Skeletal muscle tissue (tissue), 4 donors: ENCODE data around the gene MEF2B. TPM values are rescaled to one million over a fixed set of nuclear protein-coding genes. Genes with fewer than 3 reads are reported as not detected.
"Not testable (repeated sequence)": the region's sequence is repeated elsewhere in the genome, so short reads cannot be mapped to it uniquely, and the experiment has no call there.

Experiments
- H3K27ac ChIP-seq: one replicate; pipeline ENCODE4 v1.7.0; 2013; ENCODE audit warnings: mild to moderate bottlenecking, low read depth, low read length, inconsistent platforms
- H3K27me3 ChIP-seq, 3 donors: one replicate each; pipeline ENCODE4 v1.7.0; 2013; ENCODE audit warnings: low read length in 3 of 3; ENCODE audit not compliant: control insufficient read depth in 3 of 3, insufficient read depth in 3 of 3
- H3K36me3 ChIP-seq, 3 donors: one replicate each; pipeline ENCODE4 v1.7.0; 2013; ENCODE audit warnings: low read length in 3 of 3; ENCODE audit not compliant: control insufficient read depth in 3 of 3, insufficient read depth in 3 of 3
- H3K4me1 ChIP-seq, 3 donors: one replicate each; pipeline ENCODE4 v1.7.0; 2013; ENCODE audit warnings: low read length in 3 of 3, mild to moderate bottlenecking in 3 of 3; ENCODE audit not compliant: control insufficient read depth in 3 of 3, insufficient read depth in 3 of 3
- H3K4me3 ChIP-seq, 3 donors: one replicate each; pipeline ENCODE4 v1.7.0; 2013; ENCODE audit warnings: low read length in 3 of 3
- H3K9ac ChIP-seq, 3 donors: one replicate each; pipeline ENCODE4 v1.7.0; 2013; ENCODE audit warnings: low read length in 3 of 3, mild to moderate bottlenecking in 3 of 3, moderate library complexity in 2 of 3, low read depth in 1 of 3
- H3K9me3 ChIP-seq, 3 donors: one replicate each; pipeline ENCODE4 v1.7.0; 2013; ENCODE audit warnings: low read length in 3 of 3; ENCODE audit not compliant: control insufficient read depth in 3 of 3
- total RNA-seq: library from RNA; depleted of rRNA; stranded (reverse); fragments of >200 nt; gene quantifications from one replicate; pipeline ENCODE4 v1.2.3, GENCODE V29; 2014
- donor health status: Osteomylitis.

The MEF2B gene
- total RNA-seq, 1 donor from 2014 or later = not detected

- peaks cover 0 to 9% (median 5%) of the 10 kb centered on the region in 3 donors for H3K4me1 ChIP-seq
- no peak overlapping the region for H3K4me3 ChIP-seq
- H3K27me3 ChIP-seq = no peaks in the 10 kb centered on the region
- H3K27ac ChIP-seq = no peak overlapping the region
- H3K9me3 ChIP-seq = no peaks in the 10 kb centered on the region
- H3K36me3 ChIP-seq = peaks cover 13 to 20% (median 19%) of the 10 kb centered on the region in 3 donors
- no peak overlapping the region for H3K9ac ChIP-seq
Measured at GRCh38 chr19:19115954-19116353, 54.1 kb downstream of the MEF2B start.

DNA sequence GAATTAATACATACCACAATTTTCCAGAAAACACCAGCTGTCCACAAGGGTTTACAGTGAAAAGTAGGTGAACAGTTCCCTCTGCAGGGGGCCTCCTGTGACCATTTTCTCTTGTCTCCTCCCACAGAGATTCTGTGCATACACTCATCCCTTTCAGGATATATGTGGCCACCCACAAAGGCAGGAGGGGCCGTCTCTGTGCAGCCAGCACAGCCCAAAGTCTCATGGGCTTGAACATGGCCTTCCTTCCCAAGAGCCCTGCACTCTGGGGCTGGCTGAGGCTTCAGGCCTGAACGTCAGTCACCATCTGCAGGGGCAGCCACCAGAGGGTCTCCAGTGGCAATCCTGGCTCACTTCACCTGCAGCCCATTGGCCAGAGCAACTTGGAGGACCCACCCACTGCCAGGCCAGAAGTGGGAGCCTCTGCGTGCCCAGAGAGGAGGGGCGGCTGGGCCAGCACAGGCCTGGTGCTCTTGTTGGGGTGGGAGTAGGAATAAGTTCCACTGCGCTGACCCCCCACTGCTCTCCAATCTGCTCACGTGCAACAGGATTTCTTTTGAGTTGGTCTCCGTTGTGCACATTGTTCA is 56.9 kb downstream of the MEF2B start:
- Histone ChIP-seq H3K4me3 (no peak overlapping the region), H3K9me3 (no peaks in the 10 kb centered on the region), H3K27ac (no peak overlapping the region), H3K9ac (no peak overlapping the region), H3K4me1 (peaks cover 0 to 24% (median 16%) of the 10 kb centered on the region in 3 donors), H3K27me3 (no peaks in the 10 kb centered on the region), H3K36me3 (peaks cover 0 to 5% (median 4%) of the 10 kb centered on the region in 3 donors)

DNA sequence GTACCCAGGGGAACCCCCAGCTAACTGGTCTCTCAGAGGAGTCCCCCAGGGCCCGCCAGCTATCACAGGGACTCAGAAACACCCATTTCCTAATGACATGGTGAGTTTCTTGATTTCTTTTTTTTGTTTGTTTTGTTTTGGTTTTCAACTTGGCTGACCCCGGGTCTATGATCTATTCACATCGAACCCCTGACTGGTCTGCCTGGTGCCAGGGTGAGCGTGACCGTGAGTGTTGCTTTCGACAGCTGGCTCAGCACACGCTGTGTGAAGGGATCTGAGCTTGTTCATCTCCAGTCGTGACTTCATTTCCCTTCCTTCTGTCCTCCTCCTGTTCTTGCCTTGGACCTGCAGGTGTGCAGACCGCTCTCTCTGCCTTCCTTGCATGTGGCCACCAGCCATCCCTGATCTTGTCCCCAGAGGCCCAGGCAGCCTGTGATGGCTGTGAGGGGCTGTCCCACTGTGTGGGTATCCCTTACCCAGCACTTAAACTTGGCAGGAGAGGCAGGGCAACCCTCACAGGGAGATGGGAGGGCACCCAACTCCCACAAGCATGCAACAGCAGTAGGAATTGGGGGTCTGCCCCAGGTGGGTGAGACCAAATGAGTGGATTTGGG is 58.0 kb downstream of the MEF2B start:
- Histone ChIP-seq H3K27ac (no peak overlapping the region), H3K9me3 (no peaks in the 10 kb centered on the region), H3K27me3 (no peaks in the 10 kb centered on the region), H3K36me3 (peaks cover 1 to 12% (median 6%) of the 10 kb centered on the region in 3 donors), H3K9ac (no peak overlapping the region), H3K4me1 (peaks cover 0 to 24% (median 16%) of the 10 kb centered on the region in 3 donors), H3K4me3 (no peak overlapping the region)

DNA sequence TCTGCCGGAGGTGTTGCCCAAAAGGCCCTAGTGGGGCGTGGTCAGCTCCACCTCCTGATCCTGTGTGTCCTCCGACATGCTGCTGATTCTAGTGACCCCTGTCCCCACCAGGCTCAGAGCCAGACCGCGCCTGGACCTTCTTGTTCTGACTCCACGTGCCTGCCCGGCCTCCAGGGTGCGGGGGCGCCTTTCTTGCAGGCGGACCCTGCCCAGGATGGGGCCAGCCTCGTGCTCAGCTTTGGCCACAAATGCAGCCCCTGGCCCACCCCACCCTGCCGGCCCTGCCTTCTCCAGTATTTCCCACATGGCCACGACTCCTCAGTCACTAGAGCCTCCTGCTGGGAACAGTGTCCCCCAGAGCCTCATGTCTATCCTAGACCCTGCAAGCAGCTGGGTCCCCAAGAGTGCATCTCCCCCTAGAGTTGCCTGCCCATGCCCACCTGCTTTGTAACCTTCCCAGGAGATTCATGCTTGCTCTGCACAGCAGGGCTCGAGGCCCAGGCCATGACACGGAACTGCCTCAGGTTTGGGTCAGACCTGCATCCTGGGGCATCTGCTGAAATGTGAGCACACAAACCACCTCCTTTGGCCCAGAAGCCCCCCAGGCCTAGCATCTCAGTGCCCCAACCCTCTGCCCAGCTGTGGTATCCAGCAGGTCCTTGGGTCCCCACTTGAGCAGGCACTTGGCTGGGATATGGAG is 58.8 kb downstream of the MEF2B start:
- H3K4me1 ChIP-seq = peaks cover 0 to 24% (median 16%) of the 10 kb centered on the region in 3 donors
- no peaks in the 10 kb centered on the region for H3K27me3 ChIP-seq
- H3K9me3 ChIP-seq = no peaks in the 10 kb centered on the region
- peaks cover 0 to 12% (median 6%) of the 10 kb centered on the region in 3 donors for H3K36me3 ChIP-seq
- H3K27ac ChIP-seq = no peak overlapping the region
- H3K9ac ChIP-seq = no peak overlapping the region
- H3K4me3 ChIP-seq = no peak overlapping the region

DNA sequence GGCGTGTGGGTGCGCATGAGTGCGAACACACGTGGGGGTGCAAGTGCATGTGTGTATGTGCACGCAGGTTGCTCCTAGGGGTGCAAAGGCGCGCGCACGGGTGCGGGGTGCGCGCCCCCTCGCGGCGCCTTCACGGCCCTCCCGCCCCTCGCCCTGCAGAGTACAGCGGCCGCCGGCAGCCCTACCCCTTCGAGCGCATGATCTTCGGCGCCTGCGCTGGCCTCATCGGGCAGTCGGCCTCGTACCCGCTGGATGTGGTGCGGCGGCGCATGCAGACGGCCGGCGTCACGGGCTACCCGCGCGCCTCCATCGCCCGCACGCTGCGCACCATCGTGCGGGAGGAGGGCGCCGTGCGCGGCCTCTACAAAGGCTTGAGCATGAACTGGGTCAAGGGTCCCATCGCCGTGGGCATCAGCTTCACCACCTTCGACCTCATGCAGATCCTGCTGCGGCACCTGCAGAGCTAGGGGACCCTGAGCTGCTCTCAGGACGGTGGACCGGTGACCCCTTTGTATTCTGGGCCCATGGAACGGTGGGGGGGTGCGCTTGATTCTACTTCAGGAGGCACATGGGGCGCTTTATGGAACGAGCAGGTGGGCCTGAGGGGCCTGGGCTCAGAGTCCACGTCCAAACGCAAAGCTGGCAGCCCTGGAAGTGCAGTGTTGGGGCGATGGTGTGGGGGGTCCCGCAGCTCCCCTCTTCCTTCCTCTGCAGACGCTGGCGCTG is 59.5 kb downstream of the MEF2B start:
- H3K27ac ChIP-seq = no peak overlapping the region
- no peaks in the 10 kb centered on the region for H3K9me3 ChIP-seq
- peaks cover 0 to 24% (median 16%) of the 10 kb centered on the region in 3 donors for H3K4me1 ChIP-seq
- H3K4me3 ChIP-seq = no peak overlapping the region
- peaks cover 0 to 12% (median 6%) of the 10 kb centered on the region in 3 donors for H3K36me3 ChIP-seq
- H3K27me3 ChIP-seq = no peaks in the 10 kb centered on the region
- H3K9ac ChIP-seq = peak overlapping the region in 1 of 3 donors; percentile 8

- no peak overlapping the region for H3K4me3 ChIP-seq
- H3K9ac ChIP-seq = peak overlapping the region in 1 of 3 donors; percentile 50
- H3K4me1 ChIP-seq = peaks cover 0 to 24% (median 16%) of the 10 kb centered on the region in 3 donors
- H3K9me3 ChIP-seq = no peaks in the 10 kb centered on the region
- no peak overlapping the region for H3K27ac ChIP-seq
- no peaks in the 10 kb centered on the region for H3K27me3 ChIP-seq
- H3K36me3 ChIP-seq = peaks cover 0 to 12% (median 6%) of the 10 kb centered on the region in 3 donors
Measured at GRCh38 chr19:19109601-19110000, 60.5 kb downstream of the MEF2B start.

DNA sequence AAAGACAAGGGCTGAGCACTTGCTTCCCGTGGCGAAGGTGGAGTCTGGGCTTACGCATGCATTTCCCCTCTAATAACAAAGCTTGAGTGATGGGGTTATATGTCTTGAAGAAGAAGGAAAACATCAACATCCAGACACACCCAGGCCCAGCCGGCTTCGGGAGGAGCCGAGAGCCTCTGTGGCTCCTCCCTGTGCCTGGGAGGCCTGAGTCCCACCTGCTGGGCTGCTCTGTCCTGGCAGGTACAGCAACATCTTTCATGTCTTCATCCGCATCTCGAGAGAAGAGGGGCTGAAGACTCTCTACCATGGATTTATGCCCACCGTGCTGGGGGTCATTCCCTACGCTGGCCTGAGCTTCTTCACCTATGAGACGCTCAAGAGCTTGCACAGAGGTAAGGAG is 62.4 kb downstream of the MEF2B start:
- Histone ChIP-seq H3K4me1 (peaks cover 0 to 24% (median 16%) of the 10 kb centered on the region in 3 donors), H3K9me3 (no peaks in the 10 kb centered on the region), H3K27me3 (no peaks in the 10 kb centered on the region), H3K9ac (no peak overlapping the region), H3K27ac (no peak overlapping the region), H3K4me3 (no peak overlapping the region), H3K36me3 (peaks cover 0 to 12% (median 8%) of the 10 kb centered on the region in 3 donors)

- not testable (repeated sequence) for H3K9me3 ChIP-seq, H3K27me3 ChIP-seq, H3K27ac ChIP-seq, H3K9ac ChIP-seq, H3K4me3 ChIP-seq
- peaks cover 0 to 12% (median 8%) of the 10 kb centered on the region in 3 donors for H3K36me3 ChIP-seq
- peaks cover 0 to 21% (median 10%) of the 10 kb centered on the region in 3 donors for H3K4me1 ChIP-seq
Measured at GRCh38 chr19:19106938-19107337, 63.1 kb downstream of the MEF2B start.

GRCh38 chr19:19106056-19106551 is 64.0 kb downstream of the MEF2B start:
- H3K9me3 ChIP-seq = no peaks in the 10 kb centered on the region
- no peaks in the 10 kb centered on the region for H3K27me3 ChIP-seq
- no peak overlapping the region for H3K4me3 ChIP-seq
- no peak overlapping the region for H3K9ac ChIP-seq
- H3K36me3 ChIP-seq = peaks cover 5 to 15% (median 14%) of the 10 kb centered on the region in 3 donors
- H3K4me1 ChIP-seq = peaks cover 0 to 14% (median 10%) of the 10 kb centered on the region in 3 donors
- H3K27ac ChIP-seq = no peak overlapping the region
